B cell (primary cell): Measurements from ENCODE around the gene BRSK1. TPM values are rescaled to one million over a fixed set of nuclear protein-coding genes. Genes with fewer than 3 reads are reported as not detected.

Experiments used
- ATAC-seq: fragments of 200-7000 bp; cut with Tn5 transposase; one replicate; pipeline ENCODE4 v1.10.0; 2021; ENCODE audit warnings: low read depth, mild to moderate bottlenecking, moderate number of reproducible peaks, moderate library complexity
- CTCF ChIA-PET: fragments of 350-600 bp; sonication (Branson Sonifier 250); formaldehyde crosslinking; loops from one replicate; lab custom pipeline; 2021; ENCODE audit warnings: antibody characterized with exemption, inconsistent platforms; lab: Charles Lee
- POLR2A ChIA-PET: fragments of 350-600 bp; sonication (Branson Sonifier 250); formaldehyde crosslinking; loops from one replicate; lab custom pipeline; 2021; ENCODE audit warnings: antibody characterized with exemption; lab: Charles Lee
- DNase-seq: peaks from one replicate; pipeline ENCODE4 v3.0.0; 2013
- H2AFZ ChIP-seq: 2 replicates; pipeline ENCODE4 v1.6.1; 2012; ENCODE audit warnings: mild to moderate bottlenecking, low read depth, low read length; ENCODE audit not compliant: insufficient read depth, poor library complexity, severe bottlenecking
- H3K27ac ChIP-seq, 2 donors: 1 replicate in 1 of 2; 2 replicates in 1 of 2; pipeline ENCODE4 v1.5.1; 2012 to 2013; ENCODE audit warnings: low read length in 2 of 2, mild to moderate bottlenecking in 2 of 2, moderate library complexity in 1 of 2
- H3K27me3 ChIP-seq, 4 experiments: fragments of 200-600 bp in 1 of 4; sonication (generic) in 1 of 4; replicated peaks in 1 of 4; 1 replicate in 2 of 4; 2 replicates in 2 of 4; pipeline versions ENCODE4 v1.6.1 to v1.7.0; 2013 to 2016; ENCODE audit warnings: low read length in 3 of 4, mild to moderate bottlenecking in 2 of 4, mixed read lengths in 1 of 4, moderate library complexity in 1 of 4; ENCODE audit not compliant: insufficient read depth in 4 of 4, control insufficient read depth in 3 of 4; ENCODE audit errors: control extremely low read depth in 1 of 4
- H3K36me3 ChIP-seq, 2 experiments: replicated peaks in 1 of 2; 1 replicate in 1 of 2; 2 replicates in 1 of 2; pipeline versions ENCODE4 v1.6.1 to v1.7.1; 2013; ENCODE audit warnings: low read length in 1 of 2; ENCODE audit not compliant: insufficient read depth in 2 of 2, control insufficient read depth in 1 of 2; ENCODE audit errors: control extremely low read depth in 1 of 2, extremely low read depth in 1 of 2
- H3K4me1 ChIP-seq, 2 donors: fragments of 200-600 bp in 1 of 2; sonication (generic) in 1 of 2; 1 replicate in 1 of 2; 2 replicates in 1 of 2; pipeline versions ENCODE4 v1.5.1 to v1.6.1; 2013 to 2017; ENCODE audit warnings: low read length in 2 of 2; ENCODE audit not compliant: control insufficient read depth in 2 of 2, insufficient read depth in 2 of 2
- H3K4me2 ChIP-seq: replicated peaks from 2 replicates; pipeline ENCODE3; 2012; ENCODE audit warnings: mild to moderate bottlenecking, low read depth, low read length; ENCODE audit not compliant: poor library complexity, severe bottlenecking
- H3K4me3 ChIP-seq, 5 experiments: fragments of 200-600 bp in 1 of 5; sonication (generic) in 1 of 5; 1 replicate in 3 of 5; 2 replicates in 2 of 5; pipeline versions ENCODE4 v1.5.1 to v1.7.0; 2011 to 2016; ENCODE audit warnings: low read length in 4 of 5, mild to moderate bottlenecking in 4 of 5, low read depth in 2 of 5, control low read depth in 1 of 5, moderate library complexity in 1 of 5; ENCODE audit not compliant: insufficient read depth in 1 of 5; ENCODE audit errors: control extremely low read depth in 1 of 5, extremely low read depth in 1 of 5
- H3K79me2 ChIP-seq: fragments of 200-600 bp; sonication (generic); one replicate; pipeline ENCODE4 v1.6.0; 2016; ENCODE audit warnings: low read length; ENCODE audit not compliant: control insufficient read depth, insufficient read depth
- H3K9ac ChIP-seq: fragments of 200-600 bp; sonication (generic); 2 replicates; pipeline ENCODE4 v1.6.1; 2017; ENCODE audit warnings: mild to moderate bottlenecking, low read length, moderate library complexity
- H3K9me3 ChIP-seq, 3 donors: one replicate each; pipeline versions ENCODE4 v1.6.1 to v1.7.1; 2013; ENCODE audit warnings: low read length in 2 of 3; ENCODE audit not compliant: control insufficient read depth in 2 of 3, insufficient read depth in 1 of 3; ENCODE audit errors: control extremely low read depth in 1 of 3
- H4K20me1 ChIP-seq: 2 replicates; pipeline ENCODE4 v1.6.0; 2012; ENCODE audit warnings: mild to moderate bottlenecking, low read length; ENCODE audit not compliant: insufficient read depth, control insufficient read depth, poor library complexity, severe bottlenecking
- H3K27ac Mint-ChIP-seq: one replicate; pipeline ENCODE4 v1.8.0; 2021; ENCODE audit warnings: mixed read lengths
- H3K27me3 Mint-ChIP-seq: one replicate; pipeline ENCODE4 v1.8.0; 2021; ENCODE audit warnings: mixed read lengths
- H3K4me1 Mint-ChIP-seq: one replicate; pipeline ENCODE4 v1.8.0; 2021; ENCODE audit warnings: mixed read lengths
- H3K4me3 Mint-ChIP-seq: one replicate; pipeline ENCODE4 v1.8.0; 2021; ENCODE audit warnings: mixed read lengths
- H3K9me3 Mint-ChIP-seq: one replicate; pipeline ENCODE4 v1.8.0; 2022; ENCODE audit warnings: mixed read lengths; ENCODE audit not compliant: insufficient read depth
- CTCF ChIP-seq: fragments of 200-600 bp; IDR thresholded peaks from one replicate; pipeline ENCODE4 v1.8.0; 2022; ENCODE audit warnings: antibody characterized with exemption, mild to moderate bottlenecking
- EZH2 ChIP-seq: IDR thresholded peaks from 2 replicates; pipeline ENCODE4 v1.6.1; 2012; ENCODE audit warnings: borderline replicate concordance, low read depth, mild to moderate bottlenecking, moderate library complexity, low read length; ENCODE audit not compliant: insufficient read depth, poor library complexity, severe bottlenecking
- WGBS: methylation state at CpG from one replicate; pipeline ENCODE4 v1.1.5; 2013; ENCODE audit warnings: missing lambda C conversion rate; ENCODE audit not compliant: insufficient coverage; 5-methylcytosine and 5-hydroxymethylcytosine counted together
- intact Hi-C: fragments of 100-400 bp; cut with micrococcal nuclease; formaldehyde crosslinking; loops from one replicate; pipeline ENCODE4 v1.10.0; 2022
- polyA plus RNA-seq: library from polyadenylated mRNA; depleted of rRNA; stranded (reverse); fragments of >200 nt; gene quantifications from 2 replicates; pipeline ENCODE4 v1.2.3, GENCODE V29; 2012
- total RNA-seq, 2 donors: library from RNA; stranded (reverse); fragments of 120-200 nt in 1 of 2; gene quantifications; 1 replicate in 1 of 2; 2 replicates in 1 of 2; pipeline versions ENCODE4 v1.2.3 to v1.2.4, GENCODE V29; 2013 to 2022

The BRSK1 gene
- total and polyA plus RNA-seq, 2 donors (not counting 1 experiment from before 2014, with no cell fraction given), result 0.94 to 1.4 TPM

DNA sequence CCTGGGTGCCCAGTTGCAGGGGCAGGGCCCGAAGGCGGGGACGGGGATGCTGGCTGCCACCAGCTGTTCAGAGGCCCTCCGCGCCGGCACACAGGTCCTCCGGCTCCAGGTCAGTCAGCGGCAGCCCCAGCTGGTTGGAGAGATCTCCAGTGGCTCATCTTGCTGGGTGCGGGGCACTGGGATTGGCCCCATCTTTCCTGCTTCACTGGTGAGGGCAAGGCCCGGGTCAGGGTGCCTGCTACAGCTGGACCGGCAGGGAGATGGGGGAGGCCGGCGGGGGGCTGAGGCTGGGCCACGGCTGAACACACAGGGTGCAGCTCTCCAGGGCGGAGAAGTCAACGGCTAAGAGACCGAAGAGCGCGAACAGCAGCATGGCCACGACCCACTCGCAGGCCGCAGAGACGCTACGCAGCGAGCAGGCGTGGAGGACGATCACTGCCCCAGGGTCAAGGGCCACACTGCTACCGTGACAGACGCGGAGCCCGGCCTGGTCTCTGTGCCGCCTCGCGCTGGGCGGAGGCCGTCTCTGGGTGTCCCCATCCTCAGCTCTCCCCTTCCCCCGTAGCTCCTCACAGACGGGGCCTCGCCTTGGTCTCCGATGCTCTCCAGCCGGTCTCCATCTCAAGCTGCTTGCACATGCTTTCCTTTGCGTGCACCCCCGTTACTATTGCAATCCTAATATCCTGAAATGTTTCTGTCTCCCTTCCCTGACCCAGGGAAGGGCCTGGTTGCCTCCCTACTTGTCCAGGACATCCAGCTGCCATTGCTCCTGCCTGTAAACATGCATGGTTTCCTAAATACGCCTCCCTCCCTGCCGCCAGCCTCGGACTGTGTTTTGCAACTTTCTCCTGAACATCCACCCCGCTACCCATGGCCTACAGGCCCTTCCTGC lies 29.1 kb downstream of the BRSK1 start:
- no peak overlapping the region for H3K27ac Mint-ChIP-seq
- H3K4me3 ChIP-seq, result no peak overlapping the region
- CTCF ChIA-PET, result interaction anchor here (0.7 kb wide), 1 partner anchor 11 kb away, joined by 3 read pairs; no protein-coding TSS in a partner anchor
- POLR2A ChIA-PET, result no interaction called here
- no peaks in the 10 kb centered on the region for H3K4me1 Mint-ChIP-seq
- no peaks in the 10 kb centered on the region for H4K20me1 ChIP-seq
- ATAC-seq (no peak), DNase-seq (no peak)
- H3K79me2 ChIP-seq, result no peaks in the 10 kb centered on the region
- H3K4me3 Mint-ChIP-seq, result no peak overlapping the region
- TF ChIP-seq CTCF (no peak), EZH2 (no peak)
- WGBS, result 97% methylated on average over 47 of the region's 47 CpGs
- no peaks in the 10 kb centered on the region for H3K36me3 ChIP-seq
- H3K27ac ChIP-seq, result no peak overlapping the region
- intact Hi-C loops, result no loop called here
- no peak overlapping the region for H3K9ac ChIP-seq
- H3K27me3 ChIP-seq, result no peaks in the 10 kb centered on the region
- no peaks in the 10 kb centered on the region for H3K27me3 Mint-ChIP-seq
- H3K4me1 ChIP-seq, result no peaks in the 10 kb centered on the region
- H3K4me2 ChIP-seq, result no peak overlapping the region
- H3K9me3 ChIP-seq, result peaks cover 0 to 8% (median 0%) of the 10 kb centered on the region in 3 donors
- no peak overlapping the region for H2AFZ ChIP-seq
- no peaks in the 10 kb centered on the region for H3K9me3 Mint-ChIP-seq

- Histone ChIP-seq H2AFZ (no peak overlapping the region), H3K27ac (no peak overlapping the region), H3K9ac (no peak overlapping the region), H3K4me1 (no peaks in the 10 kb centered on the region), H3K36me3 (no peaks in the 10 kb centered on the region), H3K79me2 (no peaks in the 10 kb centered on the region), H3K4me2 (no peak overlapping the region), H3K4me3 (no peak overlapping the region), H3K9me3 (peaks cover 0 to 4% (median 0%) of the 10 kb centered on the region in 3 donors), H4K20me1 (no peaks in the 10 kb centered on the region), H3K27me3 (no peaks in the 10 kb centered on the region)
- DNase-seq, result no peak
- H3K4me3 Mint-ChIP-seq, result no peak overlapping the region
- no peak for ATAC-seq
- H3K27ac Mint-ChIP-seq, result no peak overlapping the region
- 95% methylated on average over 8 of the region's 8 CpGs for WGBS
- no peaks in the 10 kb centered on the region for H3K27me3 Mint-ChIP-seq
- ChIA-PET CTCF (no interaction called here), POLR2A (no interaction called here)
- TF ChIP-seq CTCF (no peak), EZH2 (no peak)
- no peaks in the 10 kb centered on the region for H3K4me1 Mint-ChIP-seq
- no peaks in the 10 kb centered on the region for H3K9me3 Mint-ChIP-seq
- intact Hi-C loops, result no loop called here
Observed at GRCh38 chr19:55314396-55314795, 30.6 kb downstream of the BRSK1 start.
